PC-3 (cell line): ENCODE results near the gene IGSF23.

ENCODE experiments used
- EZH2 ChIP-seq: fragments of 300-600 bp; sonication (generic); IDR thresholded peaks from one replicate; pipeline ENCODE4 v1.6.1; 2017; ENCODE audit warnings: antibody characterized with exemption, mild to moderate bottlenecking, low read length; ENCODE audit not compliant: unreplicated experiment
- TF ChIP-seq, protein P1 (sequence below): fragments of 300-600 bp; sonication (generic); conservative IDR thresholded peaks from 2 replicates; pipeline ENCODE4 v1.5.1; 2017; ENCODE audit warnings: antibody characterized with exemption, low read depth, mild to moderate bottlenecking, low read length

DNA sequence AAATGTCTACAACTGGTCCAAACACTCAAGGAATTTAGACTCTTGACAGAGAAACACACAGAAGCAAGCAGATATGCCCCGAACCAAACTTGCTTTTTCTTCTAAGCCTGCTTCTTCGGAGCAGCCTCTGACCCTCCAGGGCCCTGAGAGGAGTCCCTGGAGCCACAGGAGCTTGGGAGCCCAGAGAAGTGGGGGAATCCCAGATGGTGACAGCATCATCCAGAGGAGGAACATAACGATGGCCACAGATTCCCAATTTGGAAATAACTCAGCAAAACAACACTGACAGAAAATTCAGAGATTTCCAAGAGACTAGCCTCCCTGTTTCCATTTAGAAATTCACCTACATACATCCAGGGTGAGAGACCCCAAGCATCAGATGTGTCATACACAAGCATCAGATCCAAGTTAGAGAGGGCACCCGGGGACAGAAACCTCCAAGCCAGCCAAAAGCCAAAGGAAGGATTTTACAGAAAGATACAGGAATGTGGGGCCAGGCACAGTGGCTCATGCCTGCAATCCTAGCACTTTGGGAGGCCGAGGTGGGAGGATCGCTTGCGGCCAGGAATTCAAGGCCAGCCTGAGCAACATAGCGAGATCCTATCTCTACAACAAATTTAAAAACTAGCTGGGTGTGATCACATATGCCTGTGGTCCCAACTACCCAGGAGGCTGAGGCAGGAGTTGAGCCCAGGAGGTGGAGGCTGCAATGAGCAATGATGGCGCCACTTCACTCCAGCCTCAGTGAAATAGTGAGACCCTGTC, 28.3 kb downstream of the IGSF23 start:
- TF ChIP-seq, protein P1, sequence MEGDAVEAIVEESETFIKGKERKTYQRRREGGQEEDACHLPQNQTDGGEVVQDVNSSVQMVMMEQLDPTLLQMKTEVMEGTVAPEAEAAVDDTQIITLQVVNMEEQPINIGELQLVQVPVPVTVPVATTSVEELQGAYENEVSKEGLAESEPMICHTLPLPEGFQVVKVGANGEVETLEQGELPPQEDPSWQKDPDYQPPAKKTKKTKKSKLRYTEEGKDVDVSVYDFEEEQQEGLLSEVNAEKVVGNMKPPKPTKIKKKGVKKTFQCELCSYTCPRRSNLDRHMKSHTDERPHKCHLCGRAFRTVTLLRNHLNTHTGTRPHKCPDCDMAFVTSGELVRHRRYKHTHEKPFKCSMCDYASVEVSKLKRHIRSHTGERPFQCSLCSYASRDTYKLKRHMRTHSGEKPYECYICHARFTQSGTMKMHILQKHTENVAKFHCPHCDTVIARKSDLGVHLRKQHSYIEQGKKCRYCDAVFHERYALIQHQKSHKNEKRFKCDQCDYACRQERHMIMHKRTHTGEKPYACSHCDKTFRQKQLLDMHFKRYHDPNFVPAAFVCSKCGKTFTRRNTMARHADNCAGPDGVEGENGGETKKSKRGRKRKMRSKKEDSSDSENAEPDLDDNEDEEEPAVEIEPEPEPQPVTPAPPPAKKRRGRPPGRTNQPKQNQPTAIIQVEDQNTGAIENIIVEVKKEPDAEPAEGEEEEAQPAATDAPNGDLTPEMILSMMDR: no peak
- TF ChIP-seq EZH2: no peak
